Stimulated activated naive CD8-positive, alpha-beta T cell treated with anti-CD3 and anti-CD28 coated beads, Interleukin-15, amount 100 ng/mL, for 72 hours (primary cell): ENCODE results near the gene CLEC19A.

Experiments used
- ATAC-seq: fragments of 150-1000 bp; cut with Tn5 transposase; 2 replicates; pipeline ENCODE4 v1.10.0; 2021; ENCODE audit warnings: mild to moderate bottlenecking, moderate library complexity
- DNase-seq, 2 donors: peaks; one replicate each; pipeline ENCODE4 v3.0.0; 2021 to 2022
- H3K27ac Mint-ChIP-seq, 2 donors: one replicate each; pipeline ENCODE4 v1.8.0; 2022; ENCODE audit warnings: mild to moderate bottlenecking in 2 of 2, mixed read lengths in 2 of 2, moderate library complexity in 2 of 2
- H3K27me3 Mint-ChIP-seq: one replicate; pipeline ENCODE4 v1.8.0; 2022; ENCODE audit warnings: mixed read lengths
- H3K4me1 Mint-ChIP-seq: one replicate; pipeline ENCODE4 v1.8.0; 2022; ENCODE audit warnings: mild to moderate bottlenecking, mixed read lengths
- H3K4me3 Mint-ChIP-seq, 2 donors: one replicate each; pipeline ENCODE4 v1.8.0; 2022; ENCODE audit warnings: mild to moderate bottlenecking in 2 of 2, mixed read lengths in 2 of 2, moderate library complexity in 1 of 2
- H3K9me3 Mint-ChIP-seq, 2 donors: one replicate each; pipeline ENCODE4 v1.8.0; 2022; ENCODE audit warnings: mixed read lengths in 2 of 2

Gene CLEC19A

GRCh38 chr16:19285431-19285830 lies at the start of gene CLEC19A:
Gene CLEC19A, plus strand, starts transcription at chr16:19285731. Its CDS starts 121 bp downstream, at chr16:19285852.
- Mint-ChIP-seq H3K4me3 (no peak within 1 kb of the TSS), H3K4me1 (no peaks in the 10 kb centered on the region), H3K9me3 (no peaks in the 10 kb centered on the region), H3K27ac (peak within 1 kb of the TSS in 1 of 2 donors; percentile 37), H3K27me3 (peaks cover 23% of the 10 kb centered on the region)
- DNase-seq: no peak
- no peak for ATAC-seq

- Mint-ChIP-seq H3K4me3 (no peak overlapping the region), H3K27me3 (peaks cover 7% of the 10 kb centered on the region), H3K27ac (no peak overlapping the region), H3K4me1 (no peaks in the 10 kb centered on the region), H3K9me3 (peaks cover 11 to 35% of the 10 kb centered on the region in 2 donors)
- ATAC-seq: no peak
- DNase-seq: no peak
Measured at GRCh38 chr16:19235886-19236285, 49.6 kb upstream of the CLEC19A start.

GRCh38 chr16:19236561-19237209 lies 48.8 kb upstream of the CLEC19A start:
- ATAC-seq: no peak
- peaks cover 11 to 33% of the 10 kb centered on the region in 2 donors for H3K9me3 Mint-ChIP-seq
- no peak for DNase-seq
- no peak overlapping the region for H3K4me3 Mint-ChIP-seq
- H3K27ac Mint-ChIP-seq: no peak overlapping the region
- peaks cover 5% of the 10 kb centered on the region for H3K27me3 Mint-ChIP-seq
- H3K4me1 Mint-ChIP-seq: no peaks in the 10 kb centered on the region

GRCh38 chr16:19238406-19238805 lies 47.1 kb upstream of the CLEC19A start:
- Mint-ChIP-seq H3K4me3 (no peak overlapping the region), H3K27me3 (no peaks in the 10 kb centered on the region), H3K4me1 (no peaks in the 10 kb centered on the region), H3K9me3 (peaks cover 11 to 36% of the 10 kb centered on the region in 2 donors), H3K27ac (no peak overlapping the region)
- DNase-seq (no peak), ATAC-seq (no peak)

- H3K27me3 Mint-ChIP-seq: no peaks in the 10 kb centered on the region
- H3K27ac Mint-ChIP-seq: no peak overlapping the region
- H3K4me3 Mint-ChIP-seq: no peak overlapping the region
- DNase-seq (no peak), ATAC-seq (no peak)
- no peaks in the 10 kb centered on the region for H3K4me1 Mint-ChIP-seq
- H3K9me3 Mint-ChIP-seq: peaks cover 11 to 35% of the 10 kb centered on the region in 2 donors
Measured at GRCh38 chr16:19239511-19240155, 45.9 kb upstream of the CLEC19A start.

GRCh38 chr16:19240494-19240893 lies 45.0 kb upstream of the CLEC19A start:
- H3K4me3 Mint-ChIP-seq: no peak overlapping the region

GRCh38 chr16:19241512-19241911 lies 44.0 kb upstream of the CLEC19A start:
- ATAC-seq: no peak
- DNase-seq: no peak
- Mint-ChIP-seq H3K9me3 (peaks cover 6 to 19% of the 10 kb centered on the region in 2 donors), H3K4me1 (no peaks in the 10 kb centered on the region), H3K27ac (no peak overlapping the region), H3K27me3 (no peaks in the 10 kb centered on the region), H3K4me3 (no peak overlapping the region)

More at GRCh38 chr16:19240494-19240893, 45.0 kb upstream of the CLEC19A start:
- Mint-ChIP-seq H3K27ac (no peak overlapping the region), H3K27me3 (no peaks in the 10 kb centered on the region), H3K9me3 (peaks cover 9 to 26% of the 10 kb centered on the region in 2 donors), H3K4me1 (no peaks in the 10 kb centered on the region)
- ATAC-seq: no peak
- DNase-seq: no peak

- ATAC-seq (no peak), DNase-seq (no peak)
- Mint-ChIP-seq H3K27ac (peak overlapping the region in 1 of 2 donors; percentile 37), H3K9me3 (peaks cover 6 to 19% of the 10 kb centered on the region in 2 donors), H3K4me1 (no peaks in the 10 kb centered on the region), H3K4me3 (no peak overlapping the region), H3K27me3 (no peaks in the 10 kb centered on the region)
Measured at GRCh38 chr16:19242186-19242585, 43.3 kb upstream of the CLEC19A start.

- ATAC-seq: no peak
- peaks cover 0 to 20% of the 10 kb centered on the region in 2 donors for H3K9me3 Mint-ChIP-seq
Measured at GRCh38 chr16:19242987-19243575, 42.5 kb upstream of the CLEC19A start.

GRCh38 chr16:19245326-19245925 lies 40.1 kb upstream of the CLEC19A start:
- H3K4me3 Mint-ChIP-seq: no peak overlapping the region
- DNase-seq (no peak), ATAC-seq (no peak)
- H3K9me3 Mint-ChIP-seq: peaks cover 0 to 15% of the 10 kb centered on the region in 2 donors
- H3K27me3 Mint-ChIP-seq: no peaks in the 10 kb centered on the region
- H3K4me1 Mint-ChIP-seq: no peaks in the 10 kb centered on the region
- H3K27ac Mint-ChIP-seq: no peak overlapping the region

More at GRCh38 chr16:19242987-19243575, 42.5 kb upstream of the CLEC19A start:
- no peak overlapping the region for H3K4me3 Mint-ChIP-seq
- no peak overlapping the region for H3K27ac Mint-ChIP-seq
- no peaks in the 10 kb centered on the region for H3K27me3 Mint-ChIP-seq
- DNase-seq: no peak
- H3K4me1 Mint-ChIP-seq: no peaks in the 10 kb centered on the region

- no peaks in the 10 kb centered on the region for H3K4me1 Mint-ChIP-seq
- peaks cover 35% of the 10 kb centered on the region for H3K27me3 Mint-ChIP-seq
- peaks cover 0 to 3% of the 10 kb centered on the region in 2 donors for H3K9me3 Mint-ChIP-seq
- no peak overlapping the region for H3K27ac Mint-ChIP-seq
- DNase-seq (no peak), ATAC-seq (no peak)
- no peak overlapping the region for H3K4me3 Mint-ChIP-seq
Measured at GRCh38 chr16:19252904-19253303, 32.6 kb upstream of the CLEC19A start.

- DNase-seq: no peak
- Mint-ChIP-seq H3K4me3 (no peak overlapping the region), H3K9me3 (no peaks in the 10 kb centered on the region), H3K4me1 (no peaks in the 10 kb centered on the region), H3K27me3 (peaks cover 35% of the 10 kb centered on the region), H3K27ac (peak overlapping the region in 1 of 2 donors; percentile 52)
- no peak for ATAC-seq
Measured at GRCh38 chr16:19254611-19255010, 30.9 kb upstream of the CLEC19A start.

- Mint-ChIP-seq H3K4me1 (no peaks in the 10 kb centered on the region), H3K9me3 (peaks cover 14 to 40% of the 10 kb centered on the region in 2 donors), H3K27me3 (no peaks in the 10 kb centered on the region), H3K4me3 (no peak overlapping the region), H3K27ac (no peak overlapping the region)
- DNase-seq (no peak), ATAC-seq (no peak)
Measured at GRCh38 chr16:19264123-19264673, 21.3 kb upstream of the CLEC19A start.

- Mint-ChIP-seq H3K4me1 (no peaks in the 10 kb centered on the region), H3K4me3 (no peak overlapping the region), H3K27ac (no peak overlapping the region), H3K27me3 (no peaks in the 10 kb centered on the region), H3K9me3 (peaks cover 14 to 41% of the 10 kb centered on the region in 2 donors)
- DNase-seq (no peak), ATAC-seq (no peak)
Measured at GRCh38 chr16:19265380-19265930, 20.1 kb upstream of the CLEC19A start.

- H3K4me3 Mint-ChIP-seq: no peak overlapping the region
- H3K27me3 Mint-ChIP-seq: no peaks in the 10 kb centered on the region
- ATAC-seq: no peak
- H3K9me3 Mint-ChIP-seq: peaks cover 14 to 41% of the 10 kb centered on the region in 2 donors
- no peaks in the 10 kb centered on the region for H3K4me1 Mint-ChIP-seq
- no peak for DNase-seq
- no peak overlapping the region for H3K27ac Mint-ChIP-seq
Measured at GRCh38 chr16:19266774-19267173, 18.8 kb upstream of the CLEC19A start.
